Neural crest cell (in vitro differentiated cells): ENCODE results near the gene ACBD6. TPM values are rescaled to one million over a fixed set of nuclear protein-coding genes. Genes with fewer than 3 reads are reported as not detected.

Experiments used
- DNase-seq: peaks from one replicate; pipeline ENCODE4 v3.0.0; 2021; ENCODE audit warnings: low read depth, mixed read lengths, low spot score
- H3K27ac Mint-ChIP-seq: one replicate; pipeline ENCODE4 v1.8.0; 2021; ENCODE audit warnings: mild to moderate bottlenecking, mixed read lengths; ENCODE audit not compliant: unreplicated experiment
- H3K27me3 Mint-ChIP-seq: 2 replicates; pipeline ENCODE4 v1.8.0; 2021; ENCODE audit warnings: low read depth, mild to moderate bottlenecking, mixed read lengths
- H3K36me3 Mint-ChIP-seq: 2 replicates; pipeline ENCODE4 v1.8.0; 2021; ENCODE audit warnings: low read depth, mild to moderate bottlenecking, mixed read lengths
- H3K4me1 Mint-ChIP-seq: 2 replicates; pipeline ENCODE4 v1.8.0; 2021; ENCODE audit warnings: mixed read lengths
- H3K4me3 Mint-ChIP-seq: one replicate; pipeline ENCODE4 v1.8.0; 2021; ENCODE audit warnings: mild to moderate bottlenecking, mixed read lengths
- H3K9me3 Mint-ChIP-seq: 2 replicates; pipeline ENCODE4 v1.8.0; 2021; ENCODE audit warnings: mixed read lengths
- CTCF ChIP-seq: fragments of 200-600 bp; sonication (generic); conservative IDR thresholded peaks from 2 replicates; pipeline ENCODE4 v1.5.0; 2021; ENCODE audit warnings: antibody characterized with exemption, mild to moderate bottlenecking
- total RNA-seq: library from RNA; stranded (reverse); gene quantifications from 2 replicates; pipeline ENCODE4 v1.2.1, GENCODE V29; 2021

ACBD6 gene
- total RNA-seq, 1 donor from 2014 or later: 59.1 TPM

DNA sequence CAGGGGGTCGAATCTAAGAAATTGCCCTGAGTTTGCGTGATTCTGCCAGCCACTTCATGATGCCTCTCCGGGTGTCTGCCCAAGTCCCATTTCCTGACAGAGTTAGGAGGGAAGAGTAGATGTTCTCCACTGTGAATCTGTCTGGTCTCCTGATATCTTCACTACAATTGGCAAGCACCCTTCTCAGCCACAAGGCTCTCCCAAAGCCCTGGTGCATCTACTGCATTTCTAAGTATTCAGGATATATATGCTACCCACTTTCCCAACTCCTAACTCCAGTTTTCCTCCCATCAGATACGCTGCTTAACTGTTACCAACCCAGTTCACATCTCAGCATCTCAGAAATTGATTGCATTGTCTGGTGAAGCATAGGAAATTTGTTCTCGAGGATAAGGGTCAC, 30.5 kb upstream of the ACBD6 start:
- no peak overlapping the region for H3K27ac Mint-ChIP-seq
- no peaks in the 10 kb centered on the region for H3K9me3 Mint-ChIP-seq
- no peak for TF ChIP-seq CTCF
- H3K4me3 Mint-ChIP-seq: no peak overlapping the region
- DNase-seq: no peak
- H3K4me1 Mint-ChIP-seq: peaks cover 16% of the 10 kb centered on the region
- no peaks in the 10 kb centered on the region for H3K36me3 Mint-ChIP-seq
- H3K27me3 Mint-ChIP-seq: no peaks in the 10 kb centered on the region

- no peaks in the 10 kb centered on the region for H3K27me3 Mint-ChIP-seq
- TF ChIP-seq CTCF: no peak
- no peak overlapping the region for H3K4me3 Mint-ChIP-seq
- peaks cover 23% of the 10 kb centered on the region for H3K4me1 Mint-ChIP-seq
- DNase-seq: no peak
- H3K36me3 Mint-ChIP-seq: no peaks in the 10 kb centered on the region
- H3K27ac Mint-ChIP-seq: no peak overlapping the region
- H3K9me3 Mint-ChIP-seq: no peaks in the 10 kb centered on the region
These were observed 28.1 kb upstream of the ACBD6 start for GRCh38 chr1:180530501-180530900.

- Mint-ChIP-seq H3K27ac (no peak overlapping the region), H3K4me3 (no peak overlapping the region), H3K4me1 (peaks cover 23% of the 10 kb centered on the region), H3K9me3 (no peaks in the 10 kb centered on the region), H3K27me3 (no peaks in the 10 kb centered on the region), H3K36me3 (no peaks in the 10 kb centered on the region)
- no peak for TF ChIP-seq CTCF
- DNase-seq: no peak
These were observed 26.6 kb upstream of the ACBD6 start for GRCh38 chr1:180528868-180529470.

- Mint-ChIP-seq H3K4me3 (no peak overlapping the region), H3K27ac (no peak overlapping the region), H3K36me3 (no peaks in the 10 kb centered on the region), H3K27me3 (no peaks in the 10 kb centered on the region), H3K4me1 (peaks cover 10% of the 10 kb centered on the region), H3K9me3 (no peaks in the 10 kb centered on the region)
- no peak for DNase-seq
- no peak for TF ChIP-seq CTCF
These were observed 24.8 kb upstream of the ACBD6 start for GRCh38 chr1:180527101-180527669.

GRCh38 chr1:180525715-180526039, 23.3 kb upstream of the ACBD6 start:
- Mint-ChIP-seq H3K9me3 (no peaks in the 10 kb centered on the region), H3K4me1 (peaks cover 10% of the 10 kb centered on the region), H3K4me3 (no peak overlapping the region), H3K27me3 (no peaks in the 10 kb centered on the region), H3K27ac (no peak overlapping the region), H3K36me3 (no peaks in the 10 kb centered on the region)
- DNase-seq: no peak
- no peak for TF ChIP-seq CTCF
